Measurements from ENCODE around the gene PLPP4.

DNA sequence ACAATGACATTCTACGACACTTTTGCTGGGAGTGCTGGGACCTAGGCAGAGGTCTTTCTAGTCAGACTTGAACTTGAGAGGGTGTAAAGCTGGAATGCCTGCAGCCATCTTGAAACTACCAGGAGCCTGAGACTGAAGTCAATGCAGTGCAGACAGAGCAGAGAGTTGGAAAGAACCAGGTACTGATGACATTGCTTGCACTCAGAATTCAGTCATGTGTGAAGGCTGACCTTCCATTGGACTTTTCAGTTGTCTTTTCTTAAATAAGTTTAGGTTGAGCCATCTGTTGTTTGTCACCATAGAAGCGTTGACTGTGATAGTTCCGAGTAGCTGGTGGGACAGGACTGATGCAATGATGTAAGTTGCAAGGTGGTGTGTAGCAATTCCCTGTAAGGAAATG, 3.1 kb upstream of the PLPP4 start:
- no peak for TF ChIP-seq EZH2 (IDR thresholded peaks at IDR 0.05; ENCODE audit: borderline replicate concordance, insufficient read depth, low read length, poor library complexity, severe bottlenecking)
- no peak for TF ChIP-seq EP300 (conservative IDR thresholded peaks at IDR 0.05; ENCODE audit: poor library complexity, severe bottlenecking)
- TF ChIP-seq, protein P1, sequence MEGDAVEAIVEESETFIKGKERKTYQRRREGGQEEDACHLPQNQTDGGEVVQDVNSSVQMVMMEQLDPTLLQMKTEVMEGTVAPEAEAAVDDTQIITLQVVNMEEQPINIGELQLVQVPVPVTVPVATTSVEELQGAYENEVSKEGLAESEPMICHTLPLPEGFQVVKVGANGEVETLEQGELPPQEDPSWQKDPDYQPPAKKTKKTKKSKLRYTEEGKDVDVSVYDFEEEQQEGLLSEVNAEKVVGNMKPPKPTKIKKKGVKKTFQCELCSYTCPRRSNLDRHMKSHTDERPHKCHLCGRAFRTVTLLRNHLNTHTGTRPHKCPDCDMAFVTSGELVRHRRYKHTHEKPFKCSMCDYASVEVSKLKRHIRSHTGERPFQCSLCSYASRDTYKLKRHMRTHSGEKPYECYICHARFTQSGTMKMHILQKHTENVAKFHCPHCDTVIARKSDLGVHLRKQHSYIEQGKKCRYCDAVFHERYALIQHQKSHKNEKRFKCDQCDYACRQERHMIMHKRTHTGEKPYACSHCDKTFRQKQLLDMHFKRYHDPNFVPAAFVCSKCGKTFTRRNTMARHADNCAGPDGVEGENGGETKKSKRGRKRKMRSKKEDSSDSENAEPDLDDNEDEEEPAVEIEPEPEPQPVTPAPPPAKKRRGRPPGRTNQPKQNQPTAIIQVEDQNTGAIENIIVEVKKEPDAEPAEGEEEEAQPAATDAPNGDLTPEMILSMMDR (IDR thresholded peaks at IDR 0.05; ENCODE audit: poor library complexity, severe bottlenecking) = no peak
- no peak for TF ChIP-seq MXI1 (conservative IDR thresholded peaks at IDR 0.05; ENCODE audit: poor library complexity, severe bottlenecking)
- TF ChIP-seq POLR2AphosphoS5 (IDR thresholded peaks at IDR 0.05) = no peak

All from neural cell (in vitro differentiated cells).